Central memory CD8-positive, alpha-beta T cell (primary cell): ENCODE measurements around the gene SORBS2.

Source experiments
- ATAC-seq: fragments of 150-1000 bp; cut with Tn5 transposase; replicated peaks from 2 replicates; pipeline ENCODE4 v1.10.0; 2022; ENCODE audit warnings: mild to moderate bottlenecking, moderate FRiP score, moderate number of reproducible peaks; ENCODE audit not compliant: poor library complexity, severe bottlenecking; ENCODE audit errors: extremely low read depth
- DNase-seq, 2 donors: peaks; one replicate each; pipeline ENCODE4 v3.0.0; 2021; ENCODE audit warnings: low spot score in 2 of 2
- H3K27ac Mint-ChIP-seq: one replicate; pipeline ENCODE4 v1.8.0; 2022; ENCODE audit warnings: low read depth, mild to moderate bottlenecking, moderate library complexity, mixed read lengths
- H3K27me3 Mint-ChIP-seq: one replicate; pipeline ENCODE4 v1.8.0; 2022; ENCODE audit warnings: mixed read lengths
- H3K36me3 Mint-ChIP-seq: one replicate; pipeline ENCODE4 v1.8.0; 2022; ENCODE audit warnings: mild to moderate bottlenecking, moderate library complexity, mixed read lengths; ENCODE audit not compliant: insufficient read depth
- H3K4me1 Mint-ChIP-seq: one replicate; pipeline ENCODE4 v1.8.0; 2022; ENCODE audit warnings: mixed read lengths
- H3K4me3 Mint-ChIP-seq: one replicate; pipeline ENCODE4 v1.8.0; 2022; ENCODE audit warnings: mild to moderate bottlenecking, moderate library complexity, mixed read lengths
- H3K9me3 Mint-ChIP-seq: one replicate; pipeline ENCODE4 v1.8.0; 2022; ENCODE audit warnings: mixed read lengths

Gene SORBS2

GRCh38 chr4:185805979-185806378 lies 6.0 kb downstream of the SORBS2 start:
- Mint-ChIP-seq H3K4me1 (no peaks in the 10 kb centered on the region), H3K9me3 (no peaks in the 10 kb centered on the region), H3K27me3 (peaks cover 14% of the 10 kb centered on the region), H3K36me3 (no peaks in the 10 kb centered on the region), H3K4me3 (no peak overlapping the region), H3K27ac (no peak overlapping the region)
- no peak for DNase-seq
- ATAC-seq = no peak

- H3K9me3 Mint-ChIP-seq = no peaks in the 10 kb centered on the region
- H3K4me3 Mint-ChIP-seq = no peak overlapping the region
- no peaks in the 10 kb centered on the region for H3K4me1 Mint-ChIP-seq
- DNase-seq (no peak), ATAC-seq (no peak)
- H3K36me3 Mint-ChIP-seq = no peaks in the 10 kb centered on the region
- no peak overlapping the region for H3K27ac Mint-ChIP-seq
- peaks cover 14% of the 10 kb centered on the region for H3K27me3 Mint-ChIP-seq
Measured at GRCh38 chr4:185805262-185805802, 6.7 kb downstream of the SORBS2 start.

GRCh38 chr4:185803022-185803421 lies 9.0 kb downstream of the SORBS2 start:
- no peaks in the 10 kb centered on the region for H3K4me1 Mint-ChIP-seq
- no peak for DNase-seq
- ATAC-seq = no peak
- H3K36me3 Mint-ChIP-seq = no peaks in the 10 kb centered on the region
- no peaks in the 10 kb centered on the region for H3K27me3 Mint-ChIP-seq
- H3K9me3 Mint-ChIP-seq = no peaks in the 10 kb centered on the region
- no peak overlapping the region for H3K4me3 Mint-ChIP-seq
- no peak overlapping the region for H3K27ac Mint-ChIP-seq

GRCh38 chr4:185801471-185801870 lies 10.5 kb downstream of the SORBS2 start:
- ATAC-seq = no peak
- H3K27ac Mint-ChIP-seq = no peak overlapping the region
- DNase-seq = no peak
- no peak overlapping the region for H3K4me3 Mint-ChIP-seq
- no peaks in the 10 kb centered on the region for H3K27me3 Mint-ChIP-seq
- H3K36me3 Mint-ChIP-seq = no peaks in the 10 kb centered on the region
- H3K4me1 Mint-ChIP-seq = no peaks in the 10 kb centered on the region
- no peaks in the 10 kb centered on the region for H3K9me3 Mint-ChIP-seq

- Mint-ChIP-seq H3K4me3 (no peak overlapping the region), H3K9me3 (no peaks in the 10 kb centered on the region), H3K27ac (no peak overlapping the region), H3K36me3 (no peaks in the 10 kb centered on the region), H3K4me1 (no peaks in the 10 kb centered on the region), H3K27me3 (no peaks in the 10 kb centered on the region)
- DNase-seq = no peak
- no peak for ATAC-seq
Measured at GRCh38 chr4:185800266-185800945, 11.6 kb downstream of the SORBS2 start.

GRCh38 chr4:185799442-185799841 lies 12.6 kb downstream of the SORBS2 start:
- Mint-ChIP-seq H3K4me3 (no peak overlapping the region), H3K4me1 (no peaks in the 10 kb centered on the region), H3K27me3 (no peaks in the 10 kb centered on the region), H3K27ac (no peak overlapping the region), H3K36me3 (no peaks in the 10 kb centered on the region), H3K9me3 (no peaks in the 10 kb centered on the region)
- no peak for DNase-seq
- ATAC-seq = no peak

GRCh38 chr4:185797596-185798338 lies 14.2 kb downstream of the SORBS2 start:
- Mint-ChIP-seq H3K27me3 (no peaks in the 10 kb centered on the region), H3K4me1 (no peaks in the 10 kb centered on the region), H3K4me3 (no peak overlapping the region), H3K27ac (no peak overlapping the region), H3K9me3 (no peaks in the 10 kb centered on the region), H3K36me3 (no peaks in the 10 kb centered on the region)
- no peak for ATAC-seq
- DNase-seq = no peak

GRCh38 chr4:185797018-185797417 lies 15.0 kb downstream of the SORBS2 start:
- Mint-ChIP-seq H3K9me3 (no peaks in the 10 kb centered on the region), H3K4me1 (no peaks in the 10 kb centered on the region), H3K36me3 (no peaks in the 10 kb centered on the region), H3K27me3 (no peaks in the 10 kb centered on the region), H3K27ac (no peak overlapping the region), H3K4me3 (no peak overlapping the region)
- ATAC-seq = no peak
- no peak for DNase-seq

GRCh38 chr4:185796176-185796575 lies 15.8 kb downstream of the SORBS2 start:
- Mint-ChIP-seq H3K4me1 (no peaks in the 10 kb centered on the region), H3K27ac (no peak overlapping the region), H3K36me3 (no peaks in the 10 kb centered on the region), H3K9me3 (no peaks in the 10 kb centered on the region), H3K27me3 (no peaks in the 10 kb centered on the region), H3K4me3 (no peak overlapping the region)
- ATAC-seq (no peak), DNase-seq (no peak)

- no peak overlapping the region for H3K4me3 Mint-ChIP-seq
- no peaks in the 10 kb centered on the region for H3K27me3 Mint-ChIP-seq
- no peak for DNase-seq
- no peaks in the 10 kb centered on the region for H3K4me1 Mint-ChIP-seq
- H3K27ac Mint-ChIP-seq = no peak overlapping the region
- no peak for ATAC-seq
- H3K36me3 Mint-ChIP-seq = no peaks in the 10 kb centered on the region
- no peaks in the 10 kb centered on the region for H3K9me3 Mint-ChIP-seq
Measured at GRCh38 chr4:185794637-185795036, 17.4 kb downstream of the SORBS2 start.

- no peaks in the 10 kb centered on the region for H3K36me3 Mint-ChIP-seq
- H3K4me1 Mint-ChIP-seq = no peaks in the 10 kb centered on the region
- no peaks in the 10 kb centered on the region for H3K9me3 Mint-ChIP-seq
- DNase-seq = no peak
- H3K27me3 Mint-ChIP-seq = no peaks in the 10 kb centered on the region
- no peak for ATAC-seq
- H3K4me3 Mint-ChIP-seq = no peak overlapping the region
- no peak overlapping the region for H3K27ac Mint-ChIP-seq
Measured at GRCh38 chr4:185793716-185794115, 18.3 kb downstream of the SORBS2 start.

- no peak for ATAC-seq
- no peak for DNase-seq
- Mint-ChIP-seq H3K36me3 (no peaks in the 10 kb centered on the region), H3K9me3 (no peaks in the 10 kb centered on the region), H3K4me1 (no peaks in the 10 kb centered on the region), H3K27me3 (peaks cover under 1% of the 10 kb centered on the region), H3K27ac (no peak overlapping the region), H3K4me3 (no peak overlapping the region)
Measured at GRCh38 chr4:185793116-185793485, 18.9 kb downstream of the SORBS2 start.
